SH-SY5Y (cell line): ENCODE measurements around the gene P4HTM.

ENCODE experiments used
- GATA2 ChIP-seq: IDR thresholded peaks from 2 replicates; pipeline ENCODE4 v1.6.1; 2011; ENCODE audit warnings: mild to moderate bottlenecking, low read depth, low read length
- GATA3 ChIP-seq: IDR thresholded peaks from 2 replicates; pipeline ENCODE4 v1.6.1; 2011; ENCODE audit warnings: low read depth, mild to moderate bottlenecking, low read length, moderate library complexity

Gene P4HTM

GRCh38 chr3:49021213-49021812 is 31.3 kb downstream of the P4HTM start:
- TF ChIP-seq GATA3 = no peak
- TF ChIP-seq GATA2 = no peak

GRCh38 chr3:49021813-49022687 is 32.0 kb downstream of the P4HTM start, which contains the start of gene NDUFAF3:
NDUFAF3 (plus strand) TSS chr3:49022121; CDS start chr3:49022145, 24 bp downstream.
- TF ChIP-seq GATA3 (no peak), GATA2 (no peak)

- TF ChIP-seq GATA3 (no peak), GATA2 (no peak)
Measured at GRCh38 chr3:49022688-49023171, 32.7 kb downstream of the P4HTM start.

GRCh38 chr3:49023775-49024174 is 33.7 kb downstream of the P4HTM start:
- no peak for TF ChIP-seq GATA2

GRCh38 chr3:49024449-49024848 is 34.4 kb downstream of the P4HTM start:
- no peak for TF ChIP-seq GATA2
- TF ChIP-seq GATA3 = no peak

- TF ChIP-seq GATA3 (no peak), GATA2 (no peak)
Measured at GRCh38 chr3:49025005-49025792, 35.2 kb downstream of the P4HTM start.

GRCh38 chr3:49025793-49026520 is 35.9 kb downstream of the P4HTM start:
- TF ChIP-seq GATA2 (no peak), GATA3 (no peak)

GRCh38 chr3:49026536-49026935 is 36.5 kb downstream of the P4HTM start:
- no peak for TF ChIP-seq GATA3
- TF ChIP-seq GATA2 = no peak

GRCh38 chr3:49027634-49028033 is 37.6 kb downstream of the P4HTM start:
- no peak for TF ChIP-seq GATA3
- TF ChIP-seq GATA2 = no peak

GRCh38 chr3:49028298-49028672 is 38.2 kb downstream of the P4HTM start:
- no peak for TF ChIP-seq GATA3
- TF ChIP-seq GATA2 = no peak

- no peak for TF ChIP-seq GATA3
- TF ChIP-seq GATA2 = no peak
Measured at GRCh38 chr3:49028673-49029562, 38.9 kb downstream of the P4HTM start, which contains the start of gene IMPDH2. IMPDH2 (minus strand) TSS chr3:49029398; CDS start chr3:49029350, 48 bp downstream.

GRCh38 chr3:49029563-49029884 is 39.5 kb downstream of the P4HTM start:
- TF ChIP-seq GATA2 (no peak), GATA3 (no peak)

GRCh38 chr3:49030321-49030720 is 40.3 kb downstream of the P4HTM start:
- TF ChIP-seq GATA2 = no peak
- no peak for TF ChIP-seq GATA3
